CD4-positive, alpha-beta T cell treated with Interferon gamma for 1 hour (primary cell): ENCODE results near the gene TNFAIP8.
A peak's percentile ranks its signal among the peaks of the same experiment; 100 is the strongest.

Source experiments
- DNase-seq: peaks from one replicate; pipeline ENCODE4 v3.0.0-alpha.2; 2020

TNFAIP8 gene

DNA sequence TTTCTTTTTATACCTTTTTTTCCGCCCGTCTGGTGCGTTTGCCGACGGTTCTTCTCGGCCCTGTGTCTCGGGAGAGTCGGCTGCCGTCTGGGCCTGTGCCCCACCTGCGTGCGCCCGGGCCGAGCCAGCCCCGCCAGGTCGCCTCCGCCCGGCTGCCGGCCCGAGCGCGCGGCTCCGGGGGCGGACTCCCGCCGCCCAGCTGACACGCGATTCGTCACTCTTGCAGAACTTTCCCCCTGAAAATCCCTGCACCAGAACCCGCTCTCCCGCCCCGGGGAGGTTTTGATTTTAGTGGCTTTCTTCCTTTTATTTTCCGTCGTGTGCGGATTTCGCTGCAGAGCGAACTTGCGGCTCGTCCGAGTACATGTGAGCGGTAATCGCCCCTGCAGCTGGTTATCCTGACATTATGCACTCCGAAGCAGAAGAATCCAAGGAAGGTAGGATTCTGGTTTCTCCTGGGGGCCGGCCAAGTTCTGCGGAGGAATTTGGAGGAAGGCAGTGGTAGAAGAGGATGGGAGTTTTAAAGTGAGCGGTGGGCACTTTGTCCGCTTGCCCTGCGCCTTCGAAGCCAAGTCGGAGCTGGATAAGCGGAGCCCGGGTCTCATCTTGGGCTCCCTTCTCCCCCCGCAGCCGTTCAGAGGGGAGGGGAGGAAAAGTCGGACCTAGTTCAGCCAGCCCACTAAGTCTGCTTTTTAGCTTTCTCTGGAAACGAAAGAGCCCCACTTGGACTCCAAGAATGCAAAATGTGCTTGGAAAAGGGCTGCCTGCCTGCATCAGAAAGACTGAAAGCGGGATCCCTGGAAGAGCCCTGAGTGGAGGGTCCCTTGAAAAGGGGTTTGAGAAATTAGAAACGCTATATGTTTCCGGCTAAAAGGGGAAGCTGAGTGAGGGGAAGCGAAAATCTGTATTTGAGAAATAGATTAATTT is at the start of gene TNFAIP8:
Gene TNFAIP8 (plus strand): TSS at position 335 of the 927 bp plus-strand sequence. CDS start 72 bp downstream, at position 407.
- peak; percentile 56 for DNase-seq

DNA sequence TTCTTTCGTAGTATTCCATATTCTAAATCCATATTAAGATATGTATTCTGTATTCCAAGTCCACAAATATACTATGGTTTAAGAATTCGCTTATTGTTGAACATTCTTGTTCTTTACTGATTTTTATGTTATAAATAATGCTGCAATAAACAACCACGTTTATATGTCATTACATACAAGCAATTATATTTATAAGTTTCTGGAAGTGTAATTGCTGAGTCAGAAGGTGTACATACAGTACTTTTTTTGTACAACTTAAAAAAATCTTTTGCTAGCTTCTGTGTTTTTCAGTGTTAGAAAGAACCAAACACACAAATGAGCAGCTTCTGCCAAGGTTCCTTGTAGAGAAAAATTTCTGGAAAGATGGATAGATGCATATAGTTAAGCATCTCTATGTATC is 48.6 kb upstream of the TNFAIP8 start:
- DNase-seq, result no peak

DNA sequence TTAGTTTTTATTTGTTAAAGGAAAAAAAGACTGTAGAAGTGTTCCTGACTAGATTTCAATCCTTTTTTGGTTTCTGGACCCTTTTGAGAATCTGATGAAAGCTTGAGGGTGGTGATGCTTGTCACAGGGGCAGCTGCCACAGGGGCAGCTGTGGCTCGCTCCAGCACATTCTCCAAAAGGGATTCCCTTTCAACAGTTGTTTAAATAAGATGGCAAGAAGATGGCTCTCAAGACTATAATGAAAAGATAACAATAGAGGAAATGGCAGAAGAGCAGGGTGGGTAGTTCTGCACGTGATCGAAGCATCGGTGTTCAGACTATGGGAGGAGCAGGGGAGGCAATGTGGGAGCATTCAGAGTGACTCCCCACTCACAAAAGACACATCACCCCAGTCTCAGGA is 46.5 kb upstream of the TNFAIP8 start:
- DNase-seq, result no peak

DNA sequence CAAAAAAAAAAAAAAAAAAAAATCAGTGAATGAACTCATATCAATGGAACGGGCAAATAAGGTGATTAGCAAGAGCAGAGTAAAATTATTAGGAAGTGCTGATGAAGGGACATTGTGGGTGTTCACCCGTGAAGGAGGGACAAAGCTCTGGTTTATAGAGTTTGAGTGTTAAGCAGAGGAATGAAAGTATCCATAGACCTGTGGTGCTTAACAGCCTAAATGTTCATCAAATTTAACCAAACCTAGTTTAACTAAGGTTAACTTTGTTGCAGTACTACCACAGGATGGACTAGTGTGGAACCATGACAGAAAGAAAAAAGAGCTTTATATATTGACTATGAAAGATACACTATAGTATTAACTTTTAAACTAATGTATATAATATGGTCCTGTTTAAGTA is 44.1 kb upstream of the TNFAIP8 start:
- no peak for DNase-seq

DNA sequence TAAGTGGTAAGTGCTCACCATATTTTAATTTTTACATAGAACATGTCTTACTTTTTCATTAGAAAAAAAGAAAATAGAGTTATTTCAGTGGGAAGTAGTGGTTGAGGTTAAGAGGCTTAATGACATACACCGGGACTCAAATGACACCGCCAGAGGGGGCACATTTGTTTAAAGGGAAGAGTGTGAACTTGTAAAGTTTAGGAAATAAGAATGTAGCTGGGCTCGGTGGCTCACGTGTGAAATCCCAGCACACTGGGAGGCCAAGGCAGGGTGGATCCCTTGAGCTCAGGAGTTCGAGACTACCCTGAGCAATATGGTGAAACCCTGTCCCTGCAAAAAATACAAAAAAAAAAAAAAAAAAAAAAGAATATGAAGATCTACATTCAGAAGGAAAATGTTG is 43.4 kb upstream of the TNFAIP8 start:
- no peak for DNase-seq

DNA sequence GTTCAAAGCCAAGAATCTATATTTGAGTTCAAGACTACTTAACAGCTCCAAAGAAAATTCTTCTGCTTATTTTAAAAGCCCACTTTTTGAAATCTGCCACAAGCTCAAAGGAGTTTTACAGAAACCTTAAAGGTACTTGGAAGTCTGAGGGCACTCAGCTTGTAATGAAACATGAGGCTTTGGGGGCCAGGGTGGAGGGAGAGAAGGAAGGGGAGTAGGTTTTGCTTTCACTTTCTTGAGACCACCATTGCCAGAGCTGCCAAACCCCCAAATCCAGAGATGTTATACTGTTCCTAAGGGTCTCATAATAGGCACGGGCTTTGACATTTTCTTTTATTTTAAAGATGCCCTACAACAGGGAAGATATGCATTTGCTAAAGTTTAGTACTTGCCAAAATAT is 42.6 kb upstream of the TNFAIP8 start:
- no peak for DNase-seq

- no peak for DNase-seq
These were observed 41.9 kb upstream of the TNFAIP8 start for GRCh38 chr5:119313658-119314605.

DNA sequence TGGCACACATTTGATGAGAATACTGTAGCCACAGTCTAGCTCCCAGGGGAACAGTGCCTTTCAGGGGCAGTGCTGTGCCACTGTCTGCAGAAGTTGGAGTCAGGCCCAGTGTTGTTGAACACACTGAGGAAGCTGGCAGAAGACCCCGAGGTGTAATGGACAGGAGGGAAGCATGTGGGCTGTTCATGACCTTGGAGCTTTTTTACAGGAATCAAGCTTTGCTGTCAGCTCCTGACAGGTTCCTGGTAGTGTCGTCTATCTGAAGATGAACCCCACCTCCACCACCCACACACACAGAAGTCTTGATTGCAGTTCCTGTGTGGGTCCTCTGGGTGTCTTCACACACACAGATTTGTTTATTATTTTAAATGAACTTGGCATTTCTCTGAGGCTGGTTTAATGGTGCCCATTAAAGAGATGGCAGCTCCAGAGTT is 40.3 kb upstream of the TNFAIP8 start:
- peak; percentile 72 for DNase-seq

GRCh38 chr5:119316086-119316485 is 39.7 kb upstream of the TNFAIP8 start:
- DNase-seq, result no peak

GRCh38 chr5:119316906-119317305 is 38.9 kb upstream of the TNFAIP8 start:
- DNase-seq, result no peak

GRCh38 chr5:119318256-119318894 is 37.4 kb upstream of the TNFAIP8 start:
- peak; percentile 56 for DNase-seq

DNA sequence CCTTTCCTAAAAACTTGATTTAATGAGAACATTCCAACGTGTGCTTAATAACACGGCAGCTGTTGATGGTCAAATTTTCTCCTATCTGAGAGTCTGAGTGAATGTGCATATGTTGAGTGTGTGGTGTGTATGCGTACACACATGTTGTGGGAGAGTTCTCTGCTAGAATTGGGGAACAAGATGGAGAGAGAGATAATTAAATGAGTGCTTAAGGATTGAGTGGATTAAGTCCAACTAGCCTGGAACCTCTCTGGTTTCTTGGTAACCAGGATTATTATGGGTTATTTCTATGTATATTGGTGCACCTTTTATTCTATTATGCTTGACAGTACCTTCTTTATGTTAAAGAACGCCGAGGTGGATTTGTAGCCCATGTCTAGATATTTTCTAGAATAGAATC is 36.4 kb upstream of the TNFAIP8 start:
- no peak for DNase-seq

GRCh38 chr5:119319890-119320289 is 35.9 kb upstream of the TNFAIP8 start:
- no peak for DNase-seq

DNA sequence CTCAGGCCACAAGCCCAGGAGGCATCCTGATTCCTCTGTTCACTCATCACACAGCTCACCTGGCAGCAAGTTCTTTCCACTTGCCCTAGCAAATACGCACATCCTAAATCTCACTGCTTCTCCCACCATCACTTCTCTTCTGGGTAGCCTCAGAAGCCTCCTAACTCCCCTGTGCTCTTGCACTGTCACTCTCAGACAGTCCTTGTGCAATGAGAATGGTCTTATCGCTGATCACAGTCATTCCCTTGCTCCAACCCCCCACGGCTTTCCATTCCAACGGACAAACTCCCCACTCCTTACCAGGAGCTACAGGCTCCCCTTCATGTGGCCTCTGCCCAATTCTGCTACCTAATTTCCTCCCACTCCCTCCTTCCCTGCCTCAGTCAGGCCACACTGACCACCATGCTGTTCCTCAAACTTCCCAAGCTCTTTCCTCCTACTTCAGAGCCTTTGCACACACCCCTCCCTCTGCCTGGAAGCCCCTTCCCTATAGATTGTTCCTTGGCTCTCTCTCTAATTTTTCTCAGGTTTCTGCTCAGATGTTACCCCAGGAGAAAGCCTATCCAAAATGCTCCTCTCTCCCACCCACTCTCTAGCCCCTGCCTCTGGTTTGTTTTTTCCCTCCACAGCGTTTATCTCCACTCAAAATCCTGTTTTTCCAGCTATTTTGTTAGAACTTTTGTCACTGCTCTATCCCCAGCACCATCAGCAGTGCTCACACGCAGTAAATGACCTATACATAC is 34.1 kb upstream of the TNFAIP8 start:
- no peak for DNase-seq

- DNase-seq, result no peak
These were observed 33.4 kb upstream of the TNFAIP8 start for GRCh38 chr5:119322312-119322947.

DNA sequence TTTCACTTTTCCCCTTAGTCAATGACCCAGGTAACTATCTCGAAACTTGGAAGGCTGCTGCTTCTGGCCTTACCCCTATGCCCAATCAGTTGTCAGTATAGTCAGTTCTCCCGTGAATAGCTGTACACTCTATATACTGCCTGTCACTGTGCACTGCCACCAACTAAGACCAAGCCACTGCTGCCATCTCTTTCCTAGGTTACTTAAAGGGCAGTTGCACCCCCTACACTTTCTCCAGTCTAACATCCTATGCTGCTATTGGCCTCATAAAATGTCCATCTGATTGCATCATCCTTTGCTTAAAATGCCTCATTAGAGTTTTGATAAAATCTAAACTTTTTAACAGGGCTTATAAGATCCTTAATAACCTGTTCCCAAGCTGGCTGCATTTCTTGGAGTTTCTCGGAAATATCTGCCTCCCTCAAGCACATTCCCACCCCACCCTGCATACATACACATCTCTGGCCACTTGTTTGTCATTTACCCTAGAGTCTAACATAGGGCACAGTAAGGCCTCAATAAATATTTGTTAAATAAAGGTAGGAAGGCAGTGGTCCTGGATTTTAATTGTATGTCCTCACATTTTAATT is 32.8 kb upstream of the TNFAIP8 start:
- DNase-seq, result no peak

GRCh38 chr5:119323601-119324000 is 32.2 kb upstream of the TNFAIP8 start:
- no peak for DNase-seq

DNA sequence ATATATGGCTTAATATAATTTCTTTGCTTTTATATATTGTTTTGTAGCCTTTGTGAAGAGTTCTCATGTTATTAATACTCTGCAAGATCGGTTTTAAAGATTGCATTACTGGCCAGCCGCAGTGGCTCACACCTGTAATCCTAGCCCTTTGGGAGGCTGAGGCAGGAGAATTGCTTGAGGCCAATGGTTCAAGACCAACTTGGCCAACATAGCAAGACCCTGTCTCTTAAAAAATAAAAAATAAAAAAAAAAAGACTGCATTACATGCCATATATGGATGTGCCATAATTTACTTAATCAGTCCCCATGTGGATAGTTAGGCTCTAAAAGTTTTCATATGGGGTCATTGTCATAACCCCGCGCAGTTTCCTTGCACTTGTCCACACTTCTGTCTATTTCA is 31.0 kb upstream of the TNFAIP8 start:
- no peak for DNase-seq

- no peak for DNase-seq
These were observed 28.8 kb upstream of the TNFAIP8 start for GRCh38 chr5:119327018-119327417.

GRCh38 chr5:119328753-119329602 is 26.8 kb upstream of the TNFAIP8 start:
- DNase-seq, result peak; percentile 54
